ENCODE results near the gene BANF2. TPM values are rescaled to one million over a fixed set of nuclear protein-coding genes. Genes with fewer than 3 reads are reported as not detected.
"Not testable (repeated sequence)": the region's sequence is repeated elsewhere in the genome, so short reads cannot be mapped to it uniquely, and the experiment has no call there.

Gene BANF2
- total RNA-seq, 2 experiments from 2014 or later: not detected

DNA sequence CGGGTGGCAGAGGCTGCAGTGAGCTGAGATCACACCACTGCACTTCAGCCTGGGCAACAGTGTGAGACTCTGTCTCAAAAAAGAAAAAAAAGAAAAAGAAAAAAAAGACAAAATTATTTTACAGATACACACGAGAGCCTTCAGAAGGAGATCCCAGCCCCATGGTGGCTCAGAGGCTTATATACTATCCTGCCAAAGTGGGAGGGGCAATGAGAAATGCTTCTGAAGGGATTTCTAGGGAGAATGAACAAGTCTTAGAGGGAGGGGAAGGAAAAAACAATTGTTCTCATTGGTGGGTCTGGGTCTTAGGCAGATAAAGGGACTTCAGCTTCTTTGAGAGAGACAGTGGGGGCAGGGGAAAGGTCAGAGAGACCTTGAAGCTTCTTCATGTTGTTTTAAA, 76.8 kb downstream of the BANF2 start:
- no peak for DNase-seq
- Mint-ChIP-seq H3K27ac (no peak overlapping the region), H3K36me3 (ENCODE audit: low read depth) (no peaks in the 10 kb centered on the region), H3K4me1 (no peaks in the 10 kb centered on the region), H3K9me3 (peaks cover 2% of the 10 kb centered on the region), H3K4me3 (no peak overlapping the region), H3K27me3 (peaks cover 4% of the 10 kb centered on the region)
- POLR2A ChIA-PET: no interaction called here
- CTCF ChIA-PET: no interaction called here

DNA sequence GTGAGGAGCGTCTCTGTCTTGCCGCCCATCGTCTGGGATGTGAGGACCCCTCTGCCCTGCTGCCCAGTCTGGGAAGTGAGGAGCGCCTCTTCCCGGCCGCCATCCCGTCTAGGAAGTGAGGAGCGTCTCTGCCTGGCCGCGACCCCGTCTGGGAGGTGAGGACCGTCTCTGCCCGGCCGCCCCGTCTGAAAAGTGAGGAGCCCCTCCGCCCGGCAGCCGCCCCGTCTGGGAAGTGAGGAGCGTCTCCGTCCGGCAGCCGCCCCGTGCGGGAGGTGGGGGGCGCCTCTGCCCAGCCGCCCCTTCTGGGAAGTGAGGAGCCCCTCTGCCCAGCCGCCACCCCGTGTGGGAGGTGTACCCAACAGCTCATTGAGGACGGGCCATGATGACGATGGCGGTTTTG, 79.2 kb downstream of the BANF2 start:
- H3K27ac Mint-ChIP-seq, CTCF ChIA-PET, H3K4me1 Mint-ChIP-seq: not testable (repeated sequence)

DNA sequence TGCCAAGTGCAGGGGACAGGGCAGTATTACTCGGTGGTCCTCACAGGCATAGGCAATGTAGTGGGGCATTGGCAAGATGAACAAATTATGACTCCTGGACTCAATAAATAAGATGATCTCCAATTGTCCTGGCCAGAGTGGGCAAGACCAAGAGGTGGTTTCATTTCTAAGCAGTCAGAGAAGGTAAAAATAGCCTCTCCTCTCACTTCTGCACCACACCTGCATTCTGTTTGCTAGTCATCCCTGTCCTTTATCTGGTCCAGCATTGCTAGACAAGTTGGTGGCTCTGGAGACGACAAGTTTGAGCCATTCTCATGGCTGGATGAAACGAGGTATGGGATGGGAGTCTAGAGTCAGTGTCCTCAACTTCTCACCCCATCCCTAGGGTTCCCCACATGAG, 83.0 kb downstream of the BANF2 start:
- no peaks in the 10 kb centered on the region for H3K4me1 Mint-ChIP-seq
- H3K9me3 Mint-ChIP-seq: peaks cover 2% of the 10 kb centered on the region
- H3K4me3 Mint-ChIP-seq: no peak overlapping the region
- CTCF ChIA-PET: no interaction called here
- POLR2A ChIA-PET: no interaction called here
- H3K36me3 Mint-ChIP-seq (ENCODE audit: low read depth): no peaks in the 10 kb centered on the region
- DNase-seq: no peak
- no peak overlapping the region for H3K27ac Mint-ChIP-seq
- no peaks in the 10 kb centered on the region for H3K27me3 Mint-ChIP-seq

More for the DNA sequence above, 79.2 kb downstream of the BANF2 start:
- POLR2A ChIA-PET; H3K36me3 Mint-ChIP-seq (ENCODE audit: low read depth); DNase-seq; H3K9me3 Mint-ChIP-seq; H3K4me3 Mint-ChIP-seq; H3K27me3 Mint-ChIP-seq: not testable (repeated sequence)

DNA sequence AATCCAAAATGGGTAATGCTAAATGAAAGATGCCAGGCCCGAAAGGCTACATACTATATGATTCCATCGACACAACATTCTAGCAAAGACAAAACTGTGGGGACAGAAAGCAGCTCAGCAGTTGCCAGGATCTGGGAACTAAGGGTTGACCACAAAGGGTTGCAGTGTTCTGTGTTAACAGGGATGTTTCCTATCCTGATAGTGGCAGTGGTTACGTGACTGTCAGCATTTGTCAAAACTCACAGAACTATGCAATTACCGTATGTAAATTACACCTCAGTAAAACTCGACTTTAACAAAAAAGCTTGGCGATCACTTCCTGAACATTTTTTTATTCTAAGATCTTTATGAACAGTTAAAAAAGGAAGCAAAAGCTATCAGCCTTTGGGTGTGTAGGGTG, 83.9 kb downstream of the BANF2 start:
- no peaks in the 10 kb centered on the region for H3K4me1 Mint-ChIP-seq
- DNase-seq: no peak
- CTCF ChIA-PET: no interaction called here
- H3K36me3 Mint-ChIP-seq (ENCODE audit: low read depth): no peaks in the 10 kb centered on the region
- POLR2A ChIA-PET: no interaction called here
- H3K9me3 Mint-ChIP-seq: peaks cover 2% of the 10 kb centered on the region
- H3K27ac Mint-ChIP-seq: no peak overlapping the region
- no peak overlapping the region for H3K4me3 Mint-ChIP-seq
- H3K27me3 Mint-ChIP-seq: peaks cover 3% of the 10 kb centered on the region

DNA sequence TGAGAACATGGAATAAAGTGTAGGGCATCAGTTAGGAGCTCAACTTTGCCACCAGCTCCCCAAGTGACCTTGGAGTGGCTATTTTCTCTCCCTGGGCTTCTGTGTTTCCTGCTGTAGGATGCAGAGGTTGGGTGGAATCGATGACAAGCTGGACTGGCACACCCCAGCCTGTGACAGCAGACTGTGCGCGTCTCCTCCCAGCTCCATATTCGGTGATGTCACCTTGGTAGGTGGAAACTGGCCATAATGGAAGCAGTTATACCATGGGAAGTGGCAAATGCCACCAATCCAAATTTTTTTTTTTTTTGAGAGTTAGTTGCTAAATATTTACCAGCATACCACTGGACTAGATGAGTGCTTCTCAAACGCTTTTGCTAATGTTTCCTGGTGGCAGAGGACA, 85.2 kb downstream of the BANF2 start:
- Mint-ChIP-seq H3K27me3 (peaks cover 4% of the 10 kb centered on the region), H3K9me3 (peaks cover 1% of the 10 kb centered on the region), H3K27ac (no peak overlapping the region), H3K4me3 (no peak overlapping the region), H3K4me1 (no peaks in the 10 kb centered on the region), H3K36me3 (ENCODE audit: low read depth) (no peaks in the 10 kb centered on the region)
- ChIA-PET POLR2A (no interaction called here), CTCF (no interaction called here)
- DNase-seq: no peak

Other genes starting within 250 kb of the BANF2 start
- 1 to 10 TPM; 2.7 to 3.2 TPM for gene BFSP1, start 168.6 kb upstream of the BANF2 start, total RNA-seq
- gene DSTN, start 129.9 kb upstream of the BANF2 start, total RNA-seq: 100 to 1,000 TPM; 104 to 109 TPM
- 10 to 100 TPM; 82.3 to 85.7 TPM for gene RRBP1, start 17.7 kb upstream of the BANF2 start, total RNA-seq